GM19372 (cell line): Measurements from ENCODE around the gene OTC.

Experiments used
- ATAC-seq: cut with Tn5 transposase; IDR thresholded peaks from one replicate; pipeline ENCODE4 v1.9.1; 2021; ENCODE audit warnings: mild to moderate bottlenecking, low read depth, moderate library complexity; ENCODE audit not compliant: unreplicated experiment

Gene OTC

DNA sequence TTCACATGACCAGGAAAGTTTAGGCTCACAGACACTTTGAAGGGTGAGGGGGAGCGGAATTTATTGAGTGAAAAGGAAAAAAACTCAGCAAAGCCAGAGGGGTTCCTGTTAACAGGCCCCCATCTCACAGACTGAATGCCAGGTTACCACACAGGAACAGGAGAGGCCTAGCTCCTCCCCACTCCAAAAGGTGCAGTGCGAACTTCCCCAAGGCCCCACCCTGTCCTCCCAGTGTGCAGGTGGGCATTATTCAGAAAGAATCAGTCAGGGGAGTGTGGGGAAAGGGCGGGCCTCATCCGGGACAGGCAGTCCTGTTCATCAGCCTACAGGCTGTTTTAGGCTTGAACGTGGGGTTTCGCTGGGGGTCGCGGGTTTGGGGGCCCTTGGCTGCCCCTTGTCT is 4.0 kb downstream of the OTC start:
- no peak for ATAC-seq

DNA sequence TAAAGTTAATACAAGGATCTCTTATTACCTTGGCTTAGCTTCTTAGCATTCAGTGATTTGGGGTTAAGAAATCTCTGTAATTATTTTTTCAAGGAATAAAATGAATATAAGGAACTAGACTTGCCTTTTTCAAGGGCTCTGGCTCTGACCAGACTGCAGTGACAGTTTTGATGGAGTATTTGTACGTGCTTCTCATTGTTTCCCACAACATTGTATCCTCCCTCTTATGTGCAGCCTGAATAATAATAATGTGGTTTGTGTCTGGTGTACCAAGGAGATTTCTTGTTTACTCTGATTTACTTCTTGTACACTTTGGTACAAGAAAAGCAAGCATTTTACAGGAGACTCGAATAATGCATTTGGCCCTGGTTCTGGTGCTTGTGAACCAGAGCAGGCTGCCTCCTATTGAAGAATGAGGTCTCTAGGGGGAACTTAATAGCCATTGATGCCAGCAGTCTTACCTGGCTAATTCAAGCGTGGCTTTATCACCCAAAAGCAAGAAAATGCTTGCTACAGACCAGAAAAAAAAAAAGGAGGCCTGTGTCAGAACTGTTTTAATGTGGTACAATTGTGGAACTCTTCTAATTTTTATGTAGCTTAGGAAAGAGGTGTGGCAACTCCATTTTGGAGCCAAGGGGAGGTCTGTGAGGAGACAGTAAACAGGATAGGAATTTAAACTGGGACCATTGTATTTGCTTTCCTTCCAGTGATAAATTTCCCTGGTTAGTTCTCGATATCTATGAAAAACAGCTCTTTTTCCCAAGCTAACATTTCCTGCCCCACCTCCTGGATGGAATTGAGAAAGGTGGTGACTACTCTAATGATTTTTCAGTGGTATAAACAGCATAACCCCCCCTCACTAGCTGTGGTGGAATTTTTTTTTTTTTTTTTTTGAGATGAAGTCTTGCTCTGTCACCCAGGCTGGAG is 5.6 kb downstream of the OTC start:
- ATAC-seq, result no peak

- ATAC-seq, result no peak
Observed at GRCh38 chrX:38363046-38363445, 10.6 kb downstream of the OTC start.

GRCh38 chrX:38365954-38366353 is 13.6 kb downstream of the OTC start:
- ATAC-seq, result no peak

GRCh38 chrX:38368774-38369173 is 16.4 kb downstream of the OTC start:
- no peak for ATAC-seq

DNA sequence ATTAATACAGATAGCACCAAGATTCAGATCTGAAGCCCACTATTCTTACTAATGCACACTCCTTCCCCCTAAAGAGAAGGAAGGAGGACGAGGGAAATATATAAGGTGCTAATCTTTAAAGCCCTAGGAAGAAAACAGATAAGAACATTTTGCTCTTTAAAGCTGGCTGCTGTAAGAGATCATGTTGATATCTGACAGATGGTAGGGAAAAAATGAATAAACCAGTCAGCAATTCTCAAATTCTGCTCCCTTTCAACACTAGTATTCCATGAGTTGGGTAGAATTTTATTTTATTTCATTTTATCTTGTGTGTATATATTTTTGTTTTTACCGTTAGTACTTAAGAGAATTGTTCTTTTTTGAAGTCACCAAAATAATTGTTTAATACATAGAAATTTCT is 19.2 kb downstream of the OTC start:
- ATAC-seq, result no peak

GRCh38 chrX:38374431-38374830 is 22.0 kb downstream of the OTC start:
- ATAC-seq, result no peak

DNA sequence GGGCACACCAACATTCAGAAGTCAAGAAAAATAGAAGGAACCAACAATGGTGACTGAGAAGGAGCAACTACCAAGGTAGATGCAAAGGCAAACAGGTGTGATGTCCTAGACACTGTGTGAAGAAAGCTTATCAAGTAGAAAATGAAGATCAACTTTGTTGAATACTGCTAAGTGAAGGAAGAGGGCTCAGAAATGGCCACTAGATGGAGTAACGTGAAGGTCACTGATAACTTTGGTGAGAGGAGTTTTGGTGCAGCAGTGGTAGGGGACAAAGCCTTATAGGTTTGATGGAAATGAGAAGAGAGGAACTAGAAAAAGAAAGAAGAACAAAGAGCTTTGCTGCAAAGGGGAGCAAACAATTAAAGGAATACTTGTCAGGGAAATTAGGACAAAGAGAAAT is 23.5 kb downstream of the OTC start:
- ATAC-seq, result no peak

DNA sequence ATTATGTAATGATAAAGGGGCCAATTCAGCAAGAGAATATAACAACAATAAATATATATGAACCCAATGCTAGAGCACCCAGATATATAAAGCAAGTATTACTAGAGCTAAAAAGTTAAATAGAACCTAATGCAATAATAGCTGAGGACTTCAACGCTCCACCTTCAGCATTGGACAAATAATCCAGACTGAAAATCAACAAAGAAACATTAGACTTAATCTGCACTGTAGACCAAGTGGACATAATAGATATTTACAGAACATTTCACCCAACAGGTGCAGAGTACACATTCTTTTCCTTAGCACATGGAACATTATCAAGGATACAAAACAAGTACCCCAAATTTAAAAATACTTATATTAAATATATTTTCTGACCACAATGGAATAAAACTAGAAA is 24.3 kb downstream of the OTC start:
- ATAC-seq, result no peak

DNA sequence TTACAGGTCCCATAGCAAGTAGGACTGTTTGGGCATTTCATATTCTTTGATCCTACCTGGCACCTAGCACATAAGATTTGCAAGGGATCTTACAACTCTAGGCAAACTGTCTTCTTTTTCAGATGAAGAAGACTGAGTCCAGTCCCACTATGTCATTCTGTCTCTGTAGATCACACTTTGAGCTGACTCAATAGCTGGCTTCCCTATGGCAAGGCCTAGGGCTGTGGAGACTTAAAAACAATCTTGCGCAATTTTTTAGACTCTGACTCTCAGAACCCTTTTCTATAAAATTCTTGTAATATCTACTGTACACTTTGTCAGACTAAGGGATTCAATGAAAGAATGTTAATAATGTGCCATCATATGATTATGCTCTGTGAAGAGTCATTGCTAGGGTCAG is 26.7 kb downstream of the OTC start:
- no peak for ATAC-seq

GRCh38 chrX:38382663-38383062 is 30.3 kb downstream of the OTC start:
- ATAC-seq, result no peak

DNA sequence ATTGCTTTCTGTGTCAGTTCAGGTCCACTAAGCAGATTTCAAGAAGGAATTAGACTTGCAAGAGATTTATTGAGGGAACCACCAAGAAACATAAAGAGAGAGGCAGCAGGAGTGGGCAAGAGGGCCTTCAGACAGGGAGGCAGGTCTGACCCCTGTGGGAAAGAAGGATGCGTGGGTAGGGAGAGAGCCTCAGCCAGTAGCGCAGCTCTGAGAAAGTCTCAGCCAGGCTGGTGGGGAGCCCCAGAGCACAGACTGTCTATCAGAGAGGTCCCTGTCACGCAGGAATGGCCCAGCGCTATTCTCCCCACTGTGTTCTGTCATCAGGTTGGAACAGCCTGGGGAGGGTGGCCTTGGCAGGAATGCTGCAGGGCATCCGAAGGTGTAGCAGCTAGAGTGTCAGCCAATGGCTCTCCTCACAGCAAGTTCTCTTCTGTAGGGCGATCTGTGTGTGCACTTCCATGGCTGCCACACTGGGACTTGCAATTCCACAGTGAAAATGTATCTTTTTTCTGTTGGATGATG is 48.0 kb downstream of the OTC start:
- ATAC-seq, result no peak

GRCh38 chrX:38402118-38402517 is 49.7 kb downstream of the OTC start:
- ATAC-seq, result no peak

- ATAC-seq, result no peak
Observed at GRCh38 chrX:38403834-38404233, 51.4 kb downstream of the OTC start.

DNA sequence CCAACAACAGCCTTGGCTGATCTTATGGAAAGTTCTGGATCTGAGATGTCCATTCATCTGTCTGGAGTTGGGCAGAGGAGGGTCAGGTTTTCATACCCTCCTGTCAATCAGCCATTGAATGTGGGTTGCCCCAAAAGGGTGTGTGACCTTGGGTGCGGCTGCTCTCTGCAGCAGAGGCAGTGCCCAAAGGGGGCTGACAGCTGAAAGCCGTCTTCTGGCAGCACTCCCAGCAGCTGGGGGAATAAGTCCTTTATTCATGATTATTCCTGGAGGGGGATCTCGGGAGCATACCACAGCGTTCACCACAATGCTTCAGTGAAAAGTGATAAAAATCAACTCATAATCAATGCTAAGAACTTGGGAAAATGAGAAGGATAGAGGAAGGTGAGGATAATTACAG is 54.7 kb downstream of the OTC start:
- no peak for ATAC-seq

- no peak for ATAC-seq
Observed at GRCh38 chrX:38409289-38409688, 56.9 kb downstream of the OTC start.

GRCh38 chrX:38426785-38427184 is 74.4 kb downstream of the OTC start:
- no peak for ATAC-seq

DNA sequence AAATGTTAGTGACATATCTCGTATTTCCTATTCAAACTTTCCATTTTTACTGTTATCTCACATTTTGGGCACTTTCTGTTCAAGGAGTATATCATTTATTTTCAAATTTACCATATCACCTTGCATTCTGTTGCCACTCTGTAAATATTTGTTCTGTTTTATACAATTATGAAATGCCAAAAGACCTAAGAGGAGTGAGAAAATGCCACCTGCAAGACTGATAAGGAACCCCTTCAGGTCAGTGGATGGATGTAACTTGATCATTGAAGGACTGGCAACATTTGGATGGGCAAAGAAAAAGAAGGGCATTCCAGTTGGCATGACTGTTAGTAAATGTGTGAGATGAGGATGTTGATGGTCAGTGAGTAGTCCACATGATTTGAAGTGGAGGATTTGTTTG is 79.1 kb downstream of the OTC start:
- no peak for ATAC-seq

DNA sequence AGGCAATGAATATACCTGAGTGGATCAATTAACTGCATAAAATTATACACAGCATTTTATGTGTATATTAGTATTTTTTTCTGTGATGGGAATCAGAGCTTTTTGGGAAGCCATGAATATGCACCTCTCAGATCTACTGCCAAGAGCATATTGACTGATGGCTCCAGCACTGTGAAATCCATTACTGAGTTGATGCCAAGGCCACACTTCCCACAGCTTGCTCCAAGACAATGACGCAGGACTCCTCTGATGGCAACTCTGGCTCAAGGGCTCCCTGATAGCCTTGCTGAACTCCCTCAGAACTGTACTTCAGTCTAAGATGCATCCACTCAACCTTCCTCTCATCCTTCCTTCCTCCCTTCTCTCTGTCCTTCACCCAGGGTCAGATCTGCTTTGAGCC is 82.7 kb downstream of the OTC start:
- ATAC-seq, result no peak

GRCh38 chrX:38437093-38437492 is 84.7 kb downstream of the OTC start:
- no peak for ATAC-seq

DNA sequence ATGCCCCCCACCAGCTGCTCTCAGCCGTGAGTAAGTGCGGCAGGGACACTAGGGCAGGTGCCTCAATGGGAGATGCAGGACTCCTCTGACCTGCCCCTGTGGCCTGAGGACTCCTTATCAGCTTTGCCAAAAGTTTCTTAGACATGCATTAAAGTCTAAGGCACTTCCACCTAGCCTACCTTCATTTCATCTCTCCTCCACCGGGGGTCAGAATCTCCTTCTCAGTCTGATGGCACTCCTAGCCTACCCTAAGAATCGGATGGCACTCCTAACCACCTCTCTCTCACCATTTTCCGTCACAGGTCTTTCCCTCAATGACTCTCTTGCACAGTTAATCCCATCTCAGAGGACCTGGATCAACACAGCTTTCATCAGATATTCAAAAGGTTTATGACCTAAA is 85.9 kb downstream of the OTC start:
- no peak for ATAC-seq

GRCh38 chrX:38452603-38453002 is 100.2 kb downstream of the OTC start:
- ATAC-seq, result no peak
